ENCODE data around the gene R3HDM2.

DNA sequence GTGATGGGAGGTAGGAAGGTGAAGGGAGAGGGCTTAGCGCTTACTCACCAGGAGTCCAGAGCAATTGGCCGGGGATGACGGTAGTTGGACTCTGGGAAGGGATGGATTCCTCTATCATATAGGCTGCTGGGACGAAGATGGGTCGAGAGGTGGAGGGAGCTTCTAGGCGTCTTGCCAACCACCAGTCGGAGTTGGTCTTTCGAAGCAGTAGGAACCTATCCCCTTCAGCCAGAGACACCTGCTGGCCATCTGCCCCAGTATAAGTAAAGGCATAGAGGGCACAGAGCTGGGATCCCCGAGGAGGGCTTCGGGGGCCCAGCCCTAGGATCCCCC lies 48.2 kb upstream of the R3HDM2 start:
- TF ChIP-seq, protein P1, sequence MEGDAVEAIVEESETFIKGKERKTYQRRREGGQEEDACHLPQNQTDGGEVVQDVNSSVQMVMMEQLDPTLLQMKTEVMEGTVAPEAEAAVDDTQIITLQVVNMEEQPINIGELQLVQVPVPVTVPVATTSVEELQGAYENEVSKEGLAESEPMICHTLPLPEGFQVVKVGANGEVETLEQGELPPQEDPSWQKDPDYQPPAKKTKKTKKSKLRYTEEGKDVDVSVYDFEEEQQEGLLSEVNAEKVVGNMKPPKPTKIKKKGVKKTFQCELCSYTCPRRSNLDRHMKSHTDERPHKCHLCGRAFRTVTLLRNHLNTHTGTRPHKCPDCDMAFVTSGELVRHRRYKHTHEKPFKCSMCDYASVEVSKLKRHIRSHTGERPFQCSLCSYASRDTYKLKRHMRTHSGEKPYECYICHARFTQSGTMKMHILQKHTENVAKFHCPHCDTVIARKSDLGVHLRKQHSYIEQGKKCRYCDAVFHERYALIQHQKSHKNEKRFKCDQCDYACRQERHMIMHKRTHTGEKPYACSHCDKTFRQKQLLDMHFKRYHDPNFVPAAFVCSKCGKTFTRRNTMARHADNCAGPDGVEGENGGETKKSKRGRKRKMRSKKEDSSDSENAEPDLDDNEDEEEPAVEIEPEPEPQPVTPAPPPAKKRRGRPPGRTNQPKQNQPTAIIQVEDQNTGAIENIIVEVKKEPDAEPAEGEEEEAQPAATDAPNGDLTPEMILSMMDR (conservative IDR thresholded peaks at IDR 0.05 in 1 of 2, IDR thresholded peaks at IDR 0.05 in 1 of 2; ENCODE audit: low read depth in 1 of 2, low read length in 2 of 2): no peak
- TF ChIP-seq EZH2 (IDR thresholded peaks at IDR 0.05; ENCODE audit: low read length, missing control alignments): no peak

Data from fibroblast of lung (primary cell).